GM12878 (cell line): ENCODE results near the gene TIGD7. TPM values are rescaled to one million over a fixed set of nuclear protein-coding genes. Genes with fewer than 3 reads are reported as not detected.
A peak's percentile ranks its signal among the peaks of the same experiment; 100 is the strongest.

Experiments used
- ATAC-seq: fragments of 200-7000 bp; cut with Tn5 transposase; 3 replicates; pipeline ENCODE4 v1.9.1; 2020; ENCODE audit warnings: mild to moderate bottlenecking, moderate library complexity
- BruUV-seq: library from RNA; stranded (reverse); fragments of 400-500 nt; replicated peaks from 2 replicates; lab custom pipeline; 2021; lab: Mats Ljungman, UMichigan
- CTCF ChIA-PET: fragments of 300-600 bp; sonication (Branson Sonifier 250); formaldehyde crosslinking; extraction: SDS; loops from one replicate; lab custom pipeline; 2021; ENCODE audit warnings: inconsistent platforms; lab: Yijun Ruan, JAX
- POLR2A ChIA-PET: fragments of 350-600 bp; formaldehyde crosslinking; extraction: SDS; loops from one replicate; lab custom pipeline; 2021; ENCODE audit warnings: inconsistent platforms; lab: Charles Lee
- RAD21 ChIA-PET: fragments of 300-600 bp; sonication (Branson Sonifier 250); formaldehyde crosslinking; loops from one replicate; lab custom pipeline; 2023; ENCODE audit warnings: antibody characterized with exemption; ENCODE audit not compliant: unreplicated experiment; lab: Charles Lee
- SMC1A ChIA-PET: fragments of 300-600 bp; sonication (Branson Sonifier 250); formaldehyde crosslinking; loops from one replicate; lab custom pipeline; 2023; ENCODE audit not compliant: unreplicated experiment, uncharacterized antibody; lab: Charles Lee
- DNase-seq: peaks from one replicate; pipeline ENCODE4 v3.0.0-alpha.2; 2011; ENCODE audit warnings: low read depth, low spot score
- FAIRE-seq: peaks from 3 replicates; lab custom pipeline; 2011; peaks lifted over from hg19 to GRCh38; lab: Jason Lieb, UNC
- H2AFZ ChIP-seq: 2 replicates; pipeline ENCODE4 v1.6.0; 2011; ENCODE audit warnings: low read depth, low read length, control low read depth; ENCODE audit not compliant: control insufficient read depth
- H3K27ac ChIP-seq: 2 replicates; pipeline ENCODE4 v1.5.1; 2011; ENCODE audit warnings: control low read depth; ENCODE audit not compliant: control insufficient read depth, insufficient read depth
- H3K27me3 ChIP-seq, 2 experiments: replicated peaks in 1 of 2; 2 replicates each; pipeline versions ENCODE4 v1.6.0 to v1.6.1; 2011; ENCODE audit warnings: low read length in 1 of 2; ENCODE audit not compliant: control insufficient read depth in 2 of 2, insufficient read depth in 2 of 2
- H3K36me3 ChIP-seq, 2 experiments: 2 replicates each; pipeline ENCODE4 v1.5.1; 2011; ENCODE audit warnings: low read length in 1 of 2; ENCODE audit not compliant: control insufficient read depth in 2 of 2, insufficient read depth in 2 of 2
- H3K4me1 ChIP-seq: 2 replicates; pipeline ENCODE4 v1.6.1; 2011; ENCODE audit warnings: mild to moderate bottlenecking, low read length, moderate library complexity, mixed read lengths; ENCODE audit not compliant: control insufficient read depth, insufficient read depth
- H3K4me2 ChIP-seq: 2 replicates; pipeline ENCODE4 v1.6.0; 2011; ENCODE audit warnings: control low read depth; ENCODE audit not compliant: control insufficient read depth, insufficient read depth
- H3K4me3 ChIP-seq: fragments of 200-600 bp; sonication (generic); 2 replicates; pipeline ENCODE4 v1.5.1; 2016
- H3K79me2 ChIP-seq: 2 replicates; pipeline ENCODE4 v1.6.0; 2011; ENCODE audit warnings: low read length; ENCODE audit not compliant: control insufficient read depth, insufficient read depth
- H3K9ac ChIP-seq: 2 replicates; pipeline ENCODE4 v1.8.0; 2011; ENCODE audit warnings: low read length, control low read depth, mixed read lengths; ENCODE audit not compliant: control insufficient read depth, insufficient read depth
- H3K9me3 ChIP-seq: replicated peaks from 3 replicates; pipeline ENCODE4 v1.5.1; 2011; ENCODE audit warnings: mild to moderate bottlenecking, low read length; ENCODE audit not compliant: control insufficient read depth, insufficient read depth
- H4K20me1 ChIP-seq: 2 replicates; pipeline ENCODE4 v1.6.0; 2011; ENCODE audit not compliant: control insufficient read depth, insufficient read depth
- BHLHE40 ChIP-seq, 2 experiments: fragments of 450-650 bp in 1 of 2; IDR thresholded peaks; 2 replicates each; pipeline ENCODE4 v1.6.1; 2011 to 2017; ENCODE audit warnings: low read depth in 2 of 2, borderline replicate concordance in 1 of 2, improper control_type of control experiment in 1 of 2, low read length in 1 of 2, mild to moderate bottlenecking in 1 of 2
- CREM ChIP-seq: IDR thresholded peaks from 2 replicates; pipeline ENCODE4 v1.6.1; 2014; ENCODE audit warnings: antibody characterized with exemption, low read depth
- E4F1 ChIP-seq: fragments of 450-650 bp; IDR thresholded peaks from 2 replicates; pipeline ENCODE4 v1.6.1; 2018; ENCODE audit warnings: borderline replicate concordance, mild to moderate bottlenecking; ENCODE audit not compliant: partially characterized antibody
- ETV6 ChIP-seq, 2 experiments: fragments of 450-650 bp in 1 of 2; IDR thresholded peaks in 1 of 2; conservative IDR thresholded peaks in 1 of 2; 2 replicates each; pipeline ENCODE4 v1.6.1; 2014; ENCODE audit warnings: antibody characterized with exemption in 1 of 2, borderline replicate concordance in 1 of 2, low read depth in 1 of 2, mild to moderate bottlenecking in 1 of 2, moderate library complexity in 1 of 2
- GATAD2B ChIP-seq: fragments of 450-650 bp; conservative IDR thresholded peaks from 2 replicates; pipeline ENCODE4 v1.6.1; 2017; ENCODE audit warnings: low read depth, mild to moderate bottlenecking, moderate library complexity
- MYC ChIP-seq: IDR thresholded peaks from 2 replicates; pipeline ENCODE4 v1.6.1; 2011; ENCODE audit warnings: mild to moderate bottlenecking, low read length, moderate library complexity, inconsistent platforms; ENCODE audit not compliant: insufficient read depth, insufficient replicate concordance, insufficient read length, severe bottlenecking
- POLR2AphosphoS2 ChIP-seq: IDR thresholded peaks from 2 replicates; pipeline ENCODE4 v1.6.1; 2011; ENCODE audit warnings: low read depth, mild to moderate bottlenecking, low read length, improper control_type of control experiment, moderate library complexity
- RCOR1 ChIP-seq: conservative IDR thresholded peaks from 2 replicates; pipeline ENCODE4 v1.6.1; 2012; ENCODE audit warnings: low read depth, low read length, improper control_type of control experiment
- REST ChIP-seq: IDR thresholded peaks from 2 replicates; pipeline ENCODE4 v1.6.1; 2012; ENCODE audit warnings: mild to moderate bottlenecking, low read depth, low read length
- RUNX3 ChIP-seq: IDR thresholded peaks from 2 replicates; pipeline ENCODE4 v1.6.1; 2012; ENCODE audit warnings: low read length, inconsistent platforms
- SMARCA5 ChIP-seq: fragments of 450-650 bp; IDR thresholded peaks from 2 replicates; pipeline ENCODE4 v1.6.1; 2017; ENCODE audit warnings: mild to moderate bottlenecking
- SMC3 ChIP-seq: IDR thresholded peaks from 2 replicates; pipeline ENCODE4 v1.6.1; 2011; ENCODE audit warnings: low read length, improper control_type of control experiment, borderline replicate concordance
- ZBED1 ChIP-seq: IDR thresholded peaks from 2 replicates; pipeline ENCODE4 v1.6.1; 2016; ENCODE audit warnings: borderline replicate concordance
- WGBS: methylation state at CpG from one replicate; pipeline ENCODE4 v1.1.6; 2016; ENCODE audit warnings: low lambda C conversion rate; ENCODE audit not compliant: insufficient replicate concordance, insufficient coverage; ENCODE audit errors: missing lambda C conversion rate; 5-methylcytosine and 5-hydroxymethylcytosine counted together
- in situ Hi-C: fragments of 300-500 bp; cut with MboI; formaldehyde crosslinking; loops from 9 replicates; pipeline ENCODE4 v1.14.3; 2018; ENCODE audit warnings: mixed read lengths
- intact Hi-C: fragments of 100-400 bp; cut with micrococcal nuclease; formaldehyde crosslinking; loops from one replicate; pipeline ENCODE4 v1.14.2; 2022; ENCODE audit not compliant: unreplicated experiment
- polyA plus RNA-seq, 11 experiments: library from polyadenylated mRNA; depleted of rRNA in 4 of 11; unstranded in 6 of 11; stranded (reverse) in 5 of 11; fragments of >200 nt; fragmentation: Nextera tagmentation in 4 of 11; fragmentation: Illumina TruSeq in 1 of 11; extraction: Ambion mirVana in 4 of 11; extraction: Trizol in 1 of 11; gene quantifications; 1 replicate in 1 of 11; 2 replicates in 10 of 11; pipeline versions ENCODE4 v1.2.1 to v1.2.3, GENCODE V29; 2011 to 2016; ENCODE audit warnings: inconsistent platforms in 2 of 11, missing spikeins in 2 of 11, low read depth in 1 of 11
- total RNA-seq, 4 experiments: library from RNA; depleted of rRNA in 3 of 4; stranded (reverse); fragments of >200 nt in 3 of 4; fragmentation: Illumina TruSeq in 1 of 4; extraction: Trizol in 1 of 4; gene quantifications; 2 replicates each; pipeline versions ENCODE4 v1.2.1 to v1.2.3, GENCODE V29; 2013 to 2021

Gene TIGD7
- total and polyA plus RNA-seq, 10 of the 15 experiments (the other 5 are each of a cell fraction or from before 2014, with no cell fraction given), result 0.37 to 3.8 (median 3.0) TPM

- Histone ChIP-seq H3K4me1 (peaks cover 8% of the 10 kb centered on the region; the same call in 1 of the 2 replicates), H3K4me3 (peak overlapping the region; percentile 82), H3K27ac (peak overlapping the region; percentile 93), H3K9me3 (peaks cover 3% of the 10 kb centered on the region; the same call in 2 of the 3 replicates), H3K36me3 (no peaks in the 10 kb centered on the region), H3K9ac (peak overlapping the region; percentile 88), H3K4me2 (peak overlapping the region; percentile 90), H4K20me1 (no peaks in the 10 kb centered on the region), H2AFZ (peak overlapping the region; percentile 87), H3K27me3 (no peaks in the 10 kb centered on the region), H3K79me2 (no peaks in the 10 kb centered on the region)
- DNase-seq, result peak; percentile 84
- BruUV-seq, result no TSS peak
- intact Hi-C loops, result loop anchor here (1.0 to 10.0 kb wide), 5 partner anchors 19 to 238 kb away; partner anchors contain the start of genes CLUAP1, TIGD7, ZNF263 and ZNF75A
- ChIA-PET RAD21 (interaction anchor here (1.0 kb wide), 1 partner anchor 17 kb away, joined by 4 read pairs; no protein-coding TSS in a partner anchor), POLR2A (interaction anchor here (1.0 to 2.2 kb wide), 2 partner anchors 19 to 136 kb away, joined by 4 to 10 read pairs; partner anchors contain the start of genes ZNF174, ZNF263 and ZSCAN32), SMC1A (interaction anchor here (1.0 to 1.3 kb wide), 3 partner anchors 18 to 180 kb away, joined by 3 read pairs; partner anchors contain the start of genes ZNF174 and ZSCAN32), CTCF (interaction anchor here (1.4 to 1.7 kb wide), 2 partner anchors 18 to 20 kb away, joined by 3 read pairs; no protein-coding TSS in a partner anchor)
- WGBS, result under 1% methylated on average over 77 of the region's 77 CpGs
- in situ Hi-C loops, result no loop called here
- FAIRE-seq, result peak; percentile 49
- peak; percentile 96 for ATAC-seq
- no peak for TF ChIP-seq ZBED1
- TF ChIP-seq RCOR1, result 0 out of 2 replicates have a peak, but pooled peaks have one; percentile 24
- TF ChIP-seq SMARCA5, result no peak
- peak; percentile 85 for TF ChIP-seq MYC
- peak; percentile 69; the same call in 1 of the 2 replicates for TF ChIP-seq POLR2AphosphoS2
- TF ChIP-seq GATAD2B, result 0 out of 2 replicates have a peak, but pooled peaks have one; percentile 70
- no peak for TF ChIP-seq REST
- 0 out of 4 replicates have a peak, but pooled peaks of 1 of the 2 experiments have one; percentile 27 for TF ChIP-seq ETV6 (conservative IDR thresholded peaks at IDR 0.05 in 1 of 2, IDR thresholded peaks at IDR 0.05 in 1 of 2; ENCODE audit: borderline replicate concordance in 1 of 2, low read depth in 1 of 2)
- peak; percentile 28 for TF ChIP-seq E4F1
- TF ChIP-seq CREM, result peak; percentile 61; the same call in 1 of the 2 replicates
- TF ChIP-seq RUNX3, result no peak; the same call in 1 of the 2 replicates
- 0 out of 2 replicates have a peak, but pooled peaks have one; percentile 28 for TF ChIP-seq SMC3
- TF ChIP-seq BHLHE40 (IDR thresholded peaks at IDR 0.05; ENCODE audit: borderline replicate concordance in 1 of 2, low read depth in 2 of 2, low read length in 1 of 2), result peak; percentile 65 to 87
These were observed 40.8 kb downstream of the TIGD7 start for GRCh38 chr16:3264137-3265036.
